G401 (cell line): Measurements from ENCODE around the gene DECR2. TPM values are rescaled to one million over a fixed set of nuclear protein-coding genes. Genes with fewer than 3 reads are reported as not detected.
A peak's percentile ranks its signal among the peaks of the same experiment; 100 is the strongest.

Source experiments
- DNase-seq: peaks from one replicate; pipeline ENCODE4 v3.0.0-alpha.2; 2015; ENCODE audit warnings: low spot score
- in situ Hi-C: cut with HindIII; loops from 2 replicates; pipeline ENCODE4 v1.10.0; 2016; ENCODE audit warnings: low sequenced_read_pairs, mixed read lengths
- total RNA-seq: library from RNA; depleted of rRNA; stranded (reverse); fragments of >200 nt; shearing (Covaris generic); gene quantifications from 2 replicates; pipeline ENCODE4 v1.2.3, GENCODE V29; 2014

DECR2 gene
- total RNA-seq, 1 experiment from 2014 or later, result 13.0 TPM

- DNase-seq, result peak; percentile 89
- in situ Hi-C loops, result no loop called here
Observed at GRCh38 chr16:425082-425718, 23.5 kb downstream of the DECR2 start, which contains the start of gene RAB11FIP3. RAB11FIP3 (plus strand) TSS chr16:425649; CDS start chr16:426007, 358 bp downstream.

DNA sequence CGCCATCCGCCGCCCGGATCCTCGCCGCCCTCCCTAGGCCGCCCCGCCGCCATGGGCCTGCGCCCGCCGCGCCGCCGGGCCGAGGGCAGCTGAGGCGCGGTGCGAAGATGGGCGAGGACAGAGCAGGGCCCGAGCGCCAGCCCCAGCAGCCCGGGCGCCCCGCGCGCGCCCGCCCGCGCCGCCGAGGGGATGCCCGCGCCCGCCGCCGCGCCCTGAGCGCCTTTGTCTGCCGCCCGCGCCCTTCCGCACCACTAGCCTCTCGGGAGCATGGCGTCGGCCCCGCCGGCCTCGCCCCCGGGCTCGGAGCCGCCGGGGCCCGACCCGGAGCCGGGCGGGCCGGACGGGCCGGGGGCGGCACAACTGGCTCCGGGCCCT lies 24.0 kb downstream of the DECR2 start:
- in situ Hi-C loops, result no loop called here

GRCh38 chr16:426115-426905 lies 24.6 kb downstream of the DECR2 start:
- in situ Hi-C loops, result no loop called here
- DNase-seq, result peak; percentile 22

More for the DNA sequence above, 24.0 kb downstream of the DECR2 start:
- no peak for DNase-seq

DNA sequence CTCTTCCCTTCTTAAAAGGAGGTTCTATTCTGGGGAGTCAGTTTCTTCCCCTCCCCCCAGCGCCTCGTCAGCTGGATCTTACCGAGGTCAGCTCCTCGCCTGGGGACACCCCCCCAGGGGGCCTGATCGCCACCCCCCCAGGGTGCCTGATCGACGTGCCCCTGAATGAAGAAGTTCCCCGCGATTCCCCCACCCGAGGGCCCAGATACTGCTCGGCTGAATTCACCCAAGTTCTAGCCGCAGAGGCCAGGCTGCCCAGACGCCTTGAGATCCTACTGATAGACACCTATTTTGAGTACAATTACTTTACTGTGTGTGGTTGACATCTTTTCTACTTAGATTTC lies 25.2 kb downstream of the DECR2 start:
- no peak for DNase-seq
- in situ Hi-C loops, result no loop called here

DNA sequence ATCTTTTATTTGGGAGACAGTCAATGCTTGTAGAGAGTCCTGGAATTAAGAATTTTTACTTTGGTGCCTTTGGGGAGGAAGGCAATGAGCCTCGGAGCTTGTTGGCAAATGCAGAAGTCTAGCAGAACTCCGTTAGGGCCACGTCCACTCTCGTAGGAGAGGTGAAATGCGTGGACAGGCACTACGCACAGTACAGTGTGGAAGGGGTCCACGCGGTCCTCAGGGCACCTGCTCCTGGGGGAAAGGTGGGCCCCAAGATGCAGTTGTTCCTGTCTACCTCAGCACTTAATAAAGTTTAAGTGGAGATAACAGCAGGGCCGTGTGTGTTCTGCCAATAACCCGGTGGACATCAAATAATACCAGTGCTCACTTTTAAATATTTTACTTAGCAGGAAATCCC lies 25.6 kb downstream of the DECR2 start:
- in situ Hi-C loops, result no loop called here

GRCh38 chr16:430904-431303 lies 29.2 kb downstream of the DECR2 start:
- DNase-seq, result no peak
- in situ Hi-C loops, result no loop called here

More for the DNA sequence above, 25.6 kb downstream of the DECR2 start:
- peak; percentile 27 for DNase-seq

- in situ Hi-C loops, result no loop called here
- no peak for DNase-seq
Observed at GRCh38 chr16:440627-441026, 38.9 kb downstream of the DECR2 start.

DNA sequence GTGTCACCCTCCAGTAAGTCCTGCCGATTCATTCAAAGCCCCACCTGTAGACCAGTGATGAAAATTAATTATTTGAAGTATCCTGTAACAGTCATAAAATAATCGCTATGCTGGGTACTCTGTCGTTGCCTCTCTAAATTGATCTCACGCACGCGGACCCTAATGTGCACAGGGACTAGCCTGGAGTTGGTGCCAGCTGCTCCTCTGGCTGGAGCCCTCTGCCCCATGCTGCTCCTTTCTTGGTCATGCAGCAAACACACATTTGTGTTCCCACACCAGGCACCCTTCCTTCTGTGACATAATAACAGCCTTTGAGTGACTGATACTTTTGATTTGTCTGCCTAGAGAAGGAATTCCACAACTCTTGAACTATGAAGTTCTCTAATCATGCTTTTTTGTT lies 39.8 kb downstream of the DECR2 start:
- no peak for DNase-seq
- in situ Hi-C loops, result no loop called here

GRCh38 chr16:442976-443375 lies 41.3 kb downstream of the DECR2 start:
- in situ Hi-C loops, result no loop called here
- DNase-seq, result no peak

DNA sequence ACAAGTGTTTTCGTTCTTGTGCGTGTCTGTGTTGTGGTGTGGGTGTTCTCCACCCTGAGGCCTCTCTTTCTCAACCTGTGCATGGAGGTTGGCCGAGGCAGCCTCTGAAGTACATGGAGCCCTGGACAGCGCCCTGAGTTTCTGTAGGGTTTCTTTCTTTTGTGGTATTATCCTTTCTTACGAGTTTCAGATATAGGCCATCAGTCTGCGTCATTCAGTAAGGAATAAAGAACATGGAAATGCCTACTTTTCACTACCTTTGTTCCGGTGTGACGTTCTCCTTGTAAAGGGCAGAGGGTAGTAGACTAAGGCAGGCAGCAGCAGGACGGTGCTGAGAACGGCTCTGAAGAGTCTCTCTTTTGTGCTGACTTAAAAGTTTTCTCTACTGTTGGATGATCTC lies 42.3 kb downstream of the DECR2 start:
- in situ Hi-C loops, result no loop called here
- no peak for DNase-seq

DNA sequence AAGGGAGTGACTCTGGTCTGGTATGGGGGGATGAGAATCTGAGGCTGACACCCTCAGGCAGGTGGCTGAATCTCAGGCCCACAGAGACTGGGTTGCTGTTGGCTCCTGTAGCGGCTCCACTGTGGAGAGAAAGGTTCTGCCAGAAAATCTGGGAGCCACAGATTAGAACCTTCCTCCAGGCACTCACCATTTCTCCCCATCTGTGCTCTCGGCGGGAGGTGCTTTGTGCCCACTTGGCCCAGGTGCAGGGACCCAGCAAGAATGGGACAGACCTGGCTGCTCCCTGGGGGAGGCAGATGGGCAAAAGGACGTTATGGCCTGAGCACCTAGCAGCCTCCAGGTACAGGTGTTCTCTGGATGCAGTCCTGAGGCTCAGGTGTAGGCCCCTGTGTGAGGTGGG lies 43.9 kb downstream of the DECR2 start:
- DNase-seq, result peak; percentile 89
- in situ Hi-C loops, result no loop called here

DNA sequence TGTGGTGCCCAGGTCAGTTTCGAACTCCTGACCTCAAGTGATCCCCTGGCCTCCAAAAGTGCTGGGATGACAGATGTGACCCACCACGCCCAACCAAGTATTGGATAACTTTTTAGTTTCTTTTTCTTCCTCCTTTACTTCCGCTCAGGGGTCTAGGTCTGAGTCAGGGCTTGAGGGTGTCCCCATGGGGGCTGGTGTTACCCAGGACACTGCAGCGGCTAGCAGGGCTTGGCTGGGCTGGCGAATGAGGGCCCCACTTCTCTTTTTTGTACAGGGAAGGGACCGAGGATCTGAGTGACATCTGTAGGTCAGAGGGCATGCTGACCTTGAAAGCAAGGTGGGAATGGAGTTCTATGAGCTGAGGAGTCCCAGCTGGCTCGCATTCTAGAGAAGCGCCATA lies 48.7 kb downstream of the DECR2 start:
- DNase-seq, result no peak
- in situ Hi-C loops, result no loop called here

DNA sequence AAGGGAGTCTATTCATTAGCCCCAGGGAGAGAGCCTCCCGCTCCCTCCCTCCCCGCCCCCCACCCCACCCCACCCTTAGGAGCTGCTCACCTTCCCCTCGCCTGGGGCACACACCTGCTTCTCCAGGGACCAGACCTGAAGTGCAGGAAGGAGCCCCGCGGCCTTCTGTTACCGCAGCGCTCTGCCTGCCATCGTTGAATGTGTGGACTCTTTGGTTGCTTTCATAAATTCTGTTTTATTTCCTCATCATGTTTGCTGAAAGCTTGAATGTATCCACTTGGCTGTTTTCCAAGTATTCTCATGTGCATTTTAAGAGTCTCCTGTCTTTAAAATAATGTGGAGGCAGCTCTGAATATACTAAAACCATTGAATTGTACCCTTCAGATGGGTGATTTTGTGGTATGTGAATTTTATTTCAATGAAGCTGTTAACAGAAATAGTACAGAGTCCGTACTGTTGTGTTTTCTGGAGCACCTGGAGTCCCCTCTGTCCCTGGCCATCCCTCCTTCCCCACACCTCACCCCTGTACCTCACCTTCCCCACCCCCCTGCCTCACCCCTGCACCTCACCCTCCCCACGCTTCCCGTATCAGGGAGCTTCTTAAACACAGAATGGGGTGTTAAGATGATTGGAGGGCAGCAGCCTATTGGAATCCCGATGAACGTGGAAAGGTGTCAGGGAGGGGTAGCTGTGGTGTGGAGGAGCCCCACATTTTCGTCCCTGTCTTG lies 49.3 kb downstream of the DECR2 start:
- in situ Hi-C loops, result no loop called here
- DNase-seq, result no peak

DNA sequence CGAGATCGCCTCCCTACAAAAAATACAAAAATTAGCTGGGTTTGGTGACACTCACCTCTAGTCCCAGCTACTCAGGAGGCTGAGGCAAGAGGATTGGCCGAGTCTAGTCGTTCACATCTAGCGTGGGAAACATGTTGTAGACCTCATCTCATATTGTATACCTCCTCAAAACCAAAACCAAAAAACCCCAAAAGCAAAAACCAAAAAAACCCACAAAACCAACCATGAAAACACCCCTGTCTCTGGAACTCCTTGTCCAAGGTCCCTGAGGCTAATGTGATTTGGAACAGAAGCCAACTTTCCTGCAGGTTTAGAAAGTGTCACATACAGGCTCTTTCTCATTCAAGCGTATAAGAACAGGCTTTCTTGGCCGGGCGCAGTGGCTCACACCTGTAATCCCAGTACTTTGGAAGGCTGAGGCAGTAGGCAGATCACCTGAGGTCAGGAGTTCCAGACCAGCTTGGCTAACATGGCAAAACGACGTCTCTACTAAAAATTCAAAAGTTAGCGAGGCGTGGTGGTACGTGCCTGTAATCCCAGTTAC lies 52.8 kb downstream of the DECR2 start:
- DNase-seq, result peak; percentile 76
- in situ Hi-C loops, result no loop called here

DNA sequence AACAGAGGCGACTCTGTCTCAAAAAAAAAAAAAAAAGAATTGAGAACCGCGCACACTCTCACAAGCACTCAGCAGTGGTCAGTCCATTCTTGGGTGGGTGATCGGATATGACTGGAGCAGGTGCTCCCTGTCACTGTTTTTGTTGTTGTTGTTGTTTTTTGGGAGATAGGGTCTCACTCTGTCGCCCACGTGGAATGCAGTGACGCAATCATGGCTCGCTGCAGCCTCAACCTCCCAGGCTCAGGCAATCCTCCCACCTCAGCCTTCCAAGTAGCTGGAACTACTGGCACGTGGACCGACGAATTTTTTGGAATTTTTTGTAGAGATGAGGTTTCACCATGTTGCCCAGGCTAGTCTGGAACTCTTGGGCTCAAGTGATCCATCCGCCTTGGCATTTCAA lies 53.8 kb downstream of the DECR2 start:
- DNase-seq, result no peak
- in situ Hi-C loops, result no loop called here

DNA sequence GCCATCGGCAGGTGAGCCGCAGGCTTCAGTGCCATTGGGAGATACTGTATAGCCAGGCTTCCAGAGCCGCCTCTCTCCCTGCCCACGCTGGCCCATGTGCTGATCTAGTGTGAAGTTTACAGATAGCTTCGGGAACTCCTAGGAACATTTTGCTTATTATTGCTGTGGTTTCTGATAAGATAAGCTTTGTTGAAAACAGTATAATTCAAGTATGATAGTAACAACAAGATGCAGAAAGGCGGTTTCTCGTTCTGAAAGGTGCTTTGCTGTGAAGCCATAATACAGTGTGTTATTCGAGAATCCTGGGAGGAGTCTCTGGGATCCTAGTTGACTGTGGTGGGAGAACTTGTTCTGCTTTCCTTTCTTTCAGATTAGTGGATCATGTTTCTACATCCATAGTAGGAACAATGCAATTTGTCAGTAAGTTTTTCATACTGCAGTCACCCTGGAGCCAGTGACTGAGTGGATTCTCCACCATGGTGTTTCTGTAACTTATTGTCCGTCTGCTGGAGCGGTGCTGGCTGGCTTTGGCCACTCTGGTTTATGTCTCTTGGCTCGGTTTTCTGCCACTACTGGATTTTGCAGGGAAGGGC lies 55.3 kb downstream of the DECR2 start:
- no peak for DNase-seq
- in situ Hi-C loops, result no loop called here

- peak; percentile 62 for DNase-seq
- in situ Hi-C loops, result no loop called here
Observed at GRCh38 chr16:457732-458400, 56.2 kb downstream of the DECR2 start.

DNA sequence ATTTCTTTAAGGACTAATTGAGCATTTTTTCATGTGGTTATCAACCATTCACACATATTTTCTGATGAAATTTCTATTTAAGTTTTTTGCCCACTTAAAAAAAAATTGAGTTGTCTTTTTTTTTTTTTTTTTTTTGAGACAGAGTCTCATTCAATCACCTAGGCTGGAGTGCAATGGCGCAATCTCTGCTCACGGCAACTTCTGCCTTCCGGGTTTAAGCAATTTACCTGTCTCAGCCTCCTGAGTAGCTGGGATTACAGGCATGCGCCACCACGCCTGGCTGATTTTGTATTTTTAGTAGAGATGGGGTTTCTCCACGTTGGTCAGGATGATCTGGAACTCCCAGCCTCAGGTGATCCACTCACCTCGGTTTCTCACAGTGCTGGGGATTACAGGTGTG lies 58.1 kb downstream of the DECR2 start:
- in situ Hi-C loops, result no loop called here
- DNase-seq, result no peak

- in situ Hi-C loops, result no loop called here
- DNase-seq, result no peak
Observed at GRCh38 chr16:460787-461186, 59.1 kb downstream of the DECR2 start.
